Fibroblast of lung (primary cell): ENCODE measurements around the gene ZAR1.

ENCODE experiments used
- EZH2 ChIP-seq: IDR thresholded peaks from 2 replicates; pipeline ENCODE4 v1.5.1; 2012; ENCODE audit warnings: low read length, control low read depth, mild to moderate bottlenecking; ENCODE audit errors: missing control alignments
- TF ChIP-seq, protein P1 (sequence below), 2 donors: IDR thresholded peaks in 1 of 2; conservative IDR thresholded peaks in 1 of 2; 1 replicate in 1 of 2; 2 replicates in 1 of 2; pipeline ENCODE4 v1.5.1; 2011 to 2012; ENCODE audit warnings: low read length in 2 of 2, control low read depth in 1 of 2, inconsistent platforms in 1 of 2, low read depth in 1 of 2, mild to moderate bottlenecking in 1 of 2

DNA sequence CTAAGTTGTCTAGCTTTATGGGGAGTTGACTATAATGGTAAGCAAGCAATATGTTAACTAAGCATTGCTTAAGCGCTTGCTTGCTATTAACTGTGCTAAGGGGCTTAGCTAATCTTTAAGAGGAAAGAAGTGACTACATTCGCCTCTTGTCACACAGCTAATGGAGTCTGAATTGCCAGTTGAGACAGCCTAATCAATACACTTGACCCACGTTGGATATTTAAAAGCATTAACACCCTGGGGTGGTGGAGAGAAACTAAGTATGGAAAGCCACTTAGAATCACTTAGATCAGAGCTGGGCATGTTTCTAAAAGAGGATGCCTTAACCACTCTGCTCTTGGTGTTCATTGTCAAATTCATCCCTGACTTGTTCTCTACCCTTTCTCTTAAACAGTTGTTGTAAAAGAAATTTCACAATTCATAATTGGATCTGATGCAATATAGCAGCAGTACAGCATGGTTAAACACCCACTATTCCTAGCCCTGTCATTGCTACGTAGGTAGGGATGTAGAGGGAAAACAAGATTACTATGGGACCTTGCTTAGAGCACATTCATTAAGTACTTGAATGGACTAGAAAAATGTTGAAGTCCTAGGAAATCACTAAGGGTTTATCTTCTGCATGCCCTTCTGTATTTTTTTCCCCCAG is 3.5 kb downstream of the ZAR1 start:
- TF ChIP-seq, protein P1, sequence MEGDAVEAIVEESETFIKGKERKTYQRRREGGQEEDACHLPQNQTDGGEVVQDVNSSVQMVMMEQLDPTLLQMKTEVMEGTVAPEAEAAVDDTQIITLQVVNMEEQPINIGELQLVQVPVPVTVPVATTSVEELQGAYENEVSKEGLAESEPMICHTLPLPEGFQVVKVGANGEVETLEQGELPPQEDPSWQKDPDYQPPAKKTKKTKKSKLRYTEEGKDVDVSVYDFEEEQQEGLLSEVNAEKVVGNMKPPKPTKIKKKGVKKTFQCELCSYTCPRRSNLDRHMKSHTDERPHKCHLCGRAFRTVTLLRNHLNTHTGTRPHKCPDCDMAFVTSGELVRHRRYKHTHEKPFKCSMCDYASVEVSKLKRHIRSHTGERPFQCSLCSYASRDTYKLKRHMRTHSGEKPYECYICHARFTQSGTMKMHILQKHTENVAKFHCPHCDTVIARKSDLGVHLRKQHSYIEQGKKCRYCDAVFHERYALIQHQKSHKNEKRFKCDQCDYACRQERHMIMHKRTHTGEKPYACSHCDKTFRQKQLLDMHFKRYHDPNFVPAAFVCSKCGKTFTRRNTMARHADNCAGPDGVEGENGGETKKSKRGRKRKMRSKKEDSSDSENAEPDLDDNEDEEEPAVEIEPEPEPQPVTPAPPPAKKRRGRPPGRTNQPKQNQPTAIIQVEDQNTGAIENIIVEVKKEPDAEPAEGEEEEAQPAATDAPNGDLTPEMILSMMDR (conservative IDR thresholded peaks at IDR 0.05 in 1 of 2, IDR thresholded peaks at IDR 0.05 in 1 of 2; ENCODE audit: low read depth in 1 of 2, low read length in 2 of 2): no peak
- TF ChIP-seq EZH2: no peak
